Esophagus muscularis mucosa (tissue), 4 donors: Measurements from ENCODE around the gene DLK1.

ENCODE experiments used
- EP300 ChIP-seq: sonication (generic); formaldehyde crosslinking; IDR thresholded peaks from one replicate; pipeline ENCODE4 v1.6.1; 2017; ENCODE audit warnings: antibody characterized with exemption
- POLR2A ChIP-seq: fragments of 450-650 bp; IDR thresholded peaks from one replicate; pipeline ENCODE4 v1.6.1; 2017; ENCODE audit warnings: antibody characterized with exemption, moderate library complexity, mild to moderate bottlenecking, low read depth
- POLR2AphosphoS5 ChIP-seq, 2 donors: sonication (generic); formaldehyde crosslinking; IDR thresholded peaks; one replicate each; pipeline ENCODE4 v1.6.1; 2017; ENCODE audit warnings: antibody characterized with exemption in 2 of 2
- TF ChIP-seq, protein P1 (sequence below), 3 experiments: fragments of 200-600 bp in 2 of 3; fragments of 450-650 bp in 1 of 3; sonication (generic) in 2 of 3; IDR thresholded peaks; one replicate each; pipeline ENCODE4 v1.5.1; 2017 to 2019; ENCODE audit warnings: antibody characterized with exemption in 3 of 3, mild to moderate bottlenecking in 2 of 3, moderate library complexity in 1 of 3

DNA sequence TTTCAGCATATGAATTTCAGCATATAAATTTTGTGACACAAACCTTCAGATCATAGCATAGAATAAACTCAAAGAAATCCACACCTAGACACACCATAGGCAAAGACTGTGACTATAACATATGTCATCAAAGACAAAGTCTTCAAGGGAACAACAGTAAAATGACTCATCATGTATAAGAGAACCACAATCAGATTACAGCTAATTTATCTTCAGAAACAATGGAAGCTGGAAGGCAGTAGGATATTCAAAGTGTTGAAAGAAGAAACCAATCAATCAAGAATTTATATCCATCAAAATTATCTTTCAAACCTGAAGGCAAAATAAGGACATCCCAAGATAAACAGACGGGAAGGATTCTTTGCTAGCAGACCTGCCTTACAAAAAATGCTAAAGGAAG lies 29.0 kb downstream of the DLK1 start:
- TF ChIP-seq, protein P1, sequence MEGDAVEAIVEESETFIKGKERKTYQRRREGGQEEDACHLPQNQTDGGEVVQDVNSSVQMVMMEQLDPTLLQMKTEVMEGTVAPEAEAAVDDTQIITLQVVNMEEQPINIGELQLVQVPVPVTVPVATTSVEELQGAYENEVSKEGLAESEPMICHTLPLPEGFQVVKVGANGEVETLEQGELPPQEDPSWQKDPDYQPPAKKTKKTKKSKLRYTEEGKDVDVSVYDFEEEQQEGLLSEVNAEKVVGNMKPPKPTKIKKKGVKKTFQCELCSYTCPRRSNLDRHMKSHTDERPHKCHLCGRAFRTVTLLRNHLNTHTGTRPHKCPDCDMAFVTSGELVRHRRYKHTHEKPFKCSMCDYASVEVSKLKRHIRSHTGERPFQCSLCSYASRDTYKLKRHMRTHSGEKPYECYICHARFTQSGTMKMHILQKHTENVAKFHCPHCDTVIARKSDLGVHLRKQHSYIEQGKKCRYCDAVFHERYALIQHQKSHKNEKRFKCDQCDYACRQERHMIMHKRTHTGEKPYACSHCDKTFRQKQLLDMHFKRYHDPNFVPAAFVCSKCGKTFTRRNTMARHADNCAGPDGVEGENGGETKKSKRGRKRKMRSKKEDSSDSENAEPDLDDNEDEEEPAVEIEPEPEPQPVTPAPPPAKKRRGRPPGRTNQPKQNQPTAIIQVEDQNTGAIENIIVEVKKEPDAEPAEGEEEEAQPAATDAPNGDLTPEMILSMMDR (IDR thresholded peaks at IDR 0.05): no peak
- no peak for TF ChIP-seq EP300
- no peak for TF ChIP-seq POLR2A
- TF ChIP-seq POLR2AphosphoS5 (IDR thresholded peaks at IDR 0.05): no peak
